ENCODE measurements around the gene RGPD6. TPM values are rescaled to one million over a fixed set of nuclear protein-coding genes. Genes with fewer than 3 reads are reported as not detected.

RGPD6 gene
- 1.5 and 14.2 TPM in 2 replicates for total RNA-seq

DNA sequence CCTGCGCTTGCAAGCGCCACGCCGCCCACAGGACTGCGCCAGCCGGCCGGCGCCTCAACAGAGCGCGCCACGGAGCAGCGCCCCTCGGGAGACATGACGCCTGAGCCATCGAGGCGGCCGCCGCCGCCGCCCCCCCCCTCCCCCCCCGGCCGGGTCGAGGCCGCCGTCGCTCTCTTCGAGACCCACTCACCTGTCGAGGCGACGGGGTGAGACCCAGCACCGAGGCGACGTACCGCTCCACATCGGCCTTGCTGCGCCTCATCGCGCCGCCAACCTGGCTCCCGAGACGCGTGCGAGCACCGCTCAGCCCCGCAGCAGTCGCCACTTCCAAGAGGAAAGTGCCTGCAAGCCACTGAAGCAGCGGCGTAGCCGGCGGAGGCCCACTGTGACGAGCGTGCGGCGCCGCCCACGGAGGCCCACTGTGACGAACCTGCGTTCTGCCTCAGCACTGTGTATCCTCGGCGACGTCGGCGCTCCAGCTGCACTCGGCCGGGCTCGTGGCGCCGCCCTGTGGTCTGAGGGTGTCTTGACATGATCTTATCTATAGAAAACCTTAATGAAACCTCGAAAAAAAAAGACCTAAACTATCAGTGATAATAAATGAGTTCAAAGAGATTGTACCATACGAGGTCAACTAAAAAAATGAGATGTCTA lies at the start of gene RGPD6:
RGPD6 (minus strand) TSS at position 460 of the 654 bp plus-strand sequence; CDS start at position 262, 198 bp downstream.

DNA sequence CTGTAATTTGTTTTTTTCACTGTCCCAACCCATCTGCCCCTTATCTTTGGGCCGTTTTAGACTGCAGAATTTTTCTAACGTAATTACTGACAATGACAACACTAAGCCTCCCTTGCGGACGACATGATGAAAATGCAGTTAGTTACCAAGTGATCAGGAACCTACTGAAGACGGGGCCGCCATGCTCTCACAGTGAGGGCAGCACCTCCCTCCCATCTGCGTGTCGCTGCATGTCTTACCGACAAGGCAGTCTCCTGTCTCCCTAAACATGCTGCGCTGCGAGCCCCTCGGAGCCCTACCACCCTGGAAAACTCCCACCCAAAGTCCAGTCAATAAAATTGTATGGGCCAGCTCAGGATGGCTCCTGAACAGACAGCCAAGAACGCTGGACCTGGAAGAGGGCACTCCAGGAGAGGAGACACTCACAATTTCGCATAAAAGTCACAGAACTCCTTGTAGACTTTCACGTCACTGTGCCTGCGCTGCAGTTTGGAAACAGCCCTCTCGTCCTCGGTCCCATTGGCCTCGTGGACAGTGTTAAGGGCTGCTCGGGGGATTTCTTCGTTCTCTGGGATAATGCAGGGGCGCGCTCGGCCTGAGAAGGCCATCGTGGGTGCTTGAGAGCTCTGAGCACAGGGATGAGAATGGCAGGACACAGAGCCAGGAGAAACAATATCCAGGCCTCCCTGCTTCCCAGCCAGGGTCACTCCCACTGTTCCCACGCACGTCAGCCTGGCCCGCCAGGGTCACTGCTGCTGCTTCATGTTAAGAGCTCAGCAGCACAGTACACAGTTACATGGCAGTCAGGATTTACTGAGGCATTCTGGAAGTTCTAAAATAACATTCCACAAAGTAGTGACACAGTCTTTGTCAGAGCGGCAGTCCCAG lies 104.6 kb downstream of the RGPD6 start, which contains the start of gene LIMS4:
LIMS4 (minus strand) TSS at position 646 of the 888 bp plus-strand sequence; CDS start at position 608, 38 bp downstream.

Other genes starting within 250 kb of the RGPD6 start
- gene LIMS4, start 104.4 kb downstream of the RGPD6 start, total RNA-seq: not detected in 2 replicates
- gene BUB1, start 100.8 kb upstream of the RGPD6 start, total RNA-seq: 14.4 and 46.6 TPM in 2 replicates
- gene ACOXL, start 155.4 kb upstream of the RGPD6 start, total RNA-seq: not detected in 2 replicates